ENCODE measurements around the gene TVP23A.
"Not testable (repeated sequence)": the region's sequence is repeated elsewhere in the genome, so short reads cannot be mapped to it uniquely, and the experiment has no call there.

TVP23A gene

DNA sequence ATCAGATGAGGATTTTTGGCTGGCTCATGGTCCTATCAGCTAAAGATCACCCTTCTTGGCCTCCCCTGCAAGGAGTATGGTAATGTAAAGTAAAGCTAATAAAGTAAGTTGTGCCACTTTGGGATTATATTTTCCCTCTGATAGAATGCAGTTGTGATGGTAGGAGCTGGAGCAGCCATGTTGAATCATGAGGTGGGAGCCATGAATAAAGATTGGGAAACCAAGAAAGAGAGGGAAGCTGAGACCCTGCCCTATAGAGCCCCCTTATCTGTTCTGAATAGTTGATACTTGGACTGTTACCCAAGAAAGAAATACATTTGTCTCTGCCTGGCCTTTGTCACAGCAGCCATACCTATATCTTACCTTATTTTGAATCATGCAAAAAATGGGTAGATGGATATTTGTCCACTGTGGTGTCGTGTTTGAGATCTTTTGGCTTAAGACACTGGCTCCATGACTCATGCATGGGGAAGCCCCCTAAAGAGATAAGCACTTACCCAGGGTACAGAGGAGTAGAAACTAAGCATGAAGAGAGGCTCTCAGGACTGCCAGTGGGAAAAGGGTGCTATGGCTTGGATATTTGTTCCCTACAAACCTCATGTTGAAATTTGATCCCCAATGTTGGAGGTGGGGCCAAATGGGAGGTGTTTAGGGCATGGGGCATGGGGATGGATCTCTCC is 17.7 kb upstream of the TVP23A start:
- H3K4me3 ChIP-seq (ENCODE audit: low read depth, low read length): no peak overlapping the region

DNA sequence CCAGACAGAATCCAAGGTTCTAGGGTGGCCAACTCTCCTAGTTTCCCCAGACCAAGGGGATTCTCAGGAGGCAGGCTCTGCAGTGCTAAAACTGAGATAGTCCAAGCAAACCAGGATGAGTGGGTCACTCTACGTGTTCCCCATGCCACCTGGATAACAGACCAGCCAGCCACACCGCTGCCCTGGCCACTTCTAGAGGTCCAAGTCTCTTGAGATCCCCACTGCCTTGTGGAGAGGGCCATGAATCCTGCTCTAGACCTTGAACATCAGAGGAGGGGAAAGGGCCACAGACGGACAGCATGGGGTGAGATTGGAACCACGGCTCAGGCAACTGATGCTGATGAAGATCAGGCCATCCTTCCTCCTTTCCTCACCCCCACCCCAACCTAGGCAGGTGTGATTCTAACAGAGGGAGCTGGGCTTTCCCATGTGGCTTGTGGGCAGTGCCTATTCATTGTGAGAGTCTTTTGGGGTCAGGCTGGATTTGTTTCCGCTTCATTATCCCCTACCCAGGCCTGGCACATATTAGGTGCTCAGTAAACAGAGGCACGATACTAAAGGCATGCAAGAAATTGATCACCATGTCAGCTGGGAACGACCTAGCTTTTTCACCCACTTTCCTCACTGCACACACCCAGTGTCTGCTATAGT is 16.8 kb upstream of the TVP23A start:
- H3K4me3 ChIP-seq (ENCODE audit: low read depth, low read length): no peak overlapping the region

DNA sequence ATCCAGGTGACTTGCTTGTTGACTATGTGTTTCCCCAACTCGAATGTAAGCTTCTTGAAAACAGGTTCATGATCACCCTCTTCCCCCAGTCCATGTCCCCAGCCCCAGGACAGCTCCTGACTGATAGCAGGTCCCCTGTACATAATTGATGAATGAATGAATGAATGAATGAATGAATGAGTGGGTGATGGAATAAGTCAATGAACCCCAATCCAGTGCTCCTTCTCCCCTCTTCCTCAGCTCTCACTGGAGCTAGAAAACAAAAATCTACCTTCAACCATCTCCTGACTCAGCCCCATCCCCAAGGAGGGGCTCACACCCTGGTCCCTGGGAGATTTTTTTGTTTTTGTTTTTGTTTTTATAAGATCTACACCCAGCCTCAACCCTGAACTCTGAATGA is 16.2 kb upstream of the TVP23A start:
- no peak overlapping the region for H3K4me3 ChIP-seq (ENCODE audit: low read depth, low read length)

DNA sequence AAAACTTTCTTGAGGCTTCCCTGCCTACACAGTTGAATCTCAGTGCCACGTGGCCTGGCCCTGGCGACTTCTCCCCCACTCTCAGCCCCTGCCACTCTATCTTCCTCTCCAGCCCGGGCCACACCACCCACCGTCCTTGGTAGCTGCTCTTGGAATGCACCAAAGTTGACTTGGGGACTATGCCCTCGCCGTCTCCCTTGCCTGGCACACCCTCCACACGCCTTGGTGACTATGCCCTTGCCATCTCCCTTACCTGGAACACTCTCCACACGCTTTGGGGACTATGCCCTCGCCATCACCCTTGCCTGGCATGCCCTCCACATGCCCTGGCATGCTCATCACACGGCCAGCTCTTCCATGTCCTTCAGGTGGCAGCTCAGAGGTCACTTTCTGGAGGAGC is 15.5 kb upstream of the TVP23A start:
- no peak overlapping the region for H3K4me3 ChIP-seq (ENCODE audit: low read depth, low read length)

DNA sequence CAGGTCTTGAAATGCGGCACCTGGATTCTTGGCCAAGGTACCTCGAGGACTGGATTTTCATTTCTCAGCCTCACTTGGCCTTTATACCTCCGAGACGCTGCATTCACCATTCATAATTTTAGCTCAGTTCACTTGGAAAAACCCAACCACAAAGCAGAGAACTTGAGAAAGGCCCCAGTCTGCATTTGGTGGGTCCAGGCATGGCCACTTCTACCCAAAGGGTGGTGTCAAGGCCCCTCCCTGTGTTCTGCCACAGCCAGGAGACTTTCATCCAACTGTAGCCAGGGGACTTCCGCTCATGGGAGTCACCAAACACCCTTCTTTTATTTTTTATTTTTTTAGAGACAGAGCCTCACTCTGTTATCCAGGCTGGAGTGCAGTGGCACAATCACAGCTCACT is 14.7 kb upstream of the TVP23A start:
- no peak overlapping the region for H3K4me3 ChIP-seq (ENCODE audit: low read depth, low read length)

DNA sequence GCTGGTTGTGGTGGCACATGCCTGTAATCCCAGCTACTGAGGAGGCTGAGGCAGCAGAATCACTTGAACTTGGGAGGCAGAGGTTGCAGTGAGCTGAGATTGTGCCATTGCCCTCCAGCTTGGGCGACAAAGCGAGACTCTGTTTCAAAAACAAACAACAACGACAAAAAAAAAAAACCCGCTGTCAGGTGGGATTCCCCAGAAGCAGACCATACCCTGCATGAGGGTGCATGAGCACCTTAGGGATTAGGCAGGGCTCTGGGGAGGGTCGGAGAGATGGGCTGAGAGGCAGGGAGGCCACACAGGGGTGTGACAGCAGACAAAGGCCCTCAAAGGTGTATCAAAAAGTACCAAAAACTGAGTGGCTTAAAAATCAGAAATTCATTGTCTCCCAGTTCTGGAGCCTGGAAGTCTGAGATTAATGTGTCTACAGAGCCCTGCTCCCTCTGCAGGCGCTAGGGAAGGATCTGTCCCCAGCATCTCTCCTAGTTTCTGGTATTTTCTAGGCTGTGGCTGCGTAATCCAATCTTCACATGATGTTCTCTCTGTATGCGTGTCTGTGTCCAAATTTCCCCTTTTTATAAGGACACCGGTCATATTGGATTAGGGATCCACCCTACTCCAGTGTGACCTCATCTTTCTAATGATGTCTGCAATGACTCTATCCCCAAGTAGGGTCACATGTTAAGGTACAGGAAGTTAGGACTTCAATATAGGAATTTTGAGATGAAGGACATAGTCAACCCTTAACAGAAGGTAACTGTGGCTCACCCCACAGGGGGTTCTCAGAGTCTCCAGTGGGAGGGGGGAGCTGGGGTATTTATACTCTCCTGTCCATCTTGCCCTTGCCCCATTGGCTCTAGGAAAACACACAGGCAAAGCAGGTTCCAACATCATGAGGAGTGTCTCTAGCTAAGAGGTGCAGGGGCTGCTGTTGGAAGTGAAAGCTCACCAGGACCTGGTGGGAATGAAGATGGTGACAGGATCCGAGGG is 13.6 kb upstream of the TVP23A start:
- no peak overlapping the region for H3K4me3 ChIP-seq (ENCODE audit: low read depth, low read length)

DNA sequence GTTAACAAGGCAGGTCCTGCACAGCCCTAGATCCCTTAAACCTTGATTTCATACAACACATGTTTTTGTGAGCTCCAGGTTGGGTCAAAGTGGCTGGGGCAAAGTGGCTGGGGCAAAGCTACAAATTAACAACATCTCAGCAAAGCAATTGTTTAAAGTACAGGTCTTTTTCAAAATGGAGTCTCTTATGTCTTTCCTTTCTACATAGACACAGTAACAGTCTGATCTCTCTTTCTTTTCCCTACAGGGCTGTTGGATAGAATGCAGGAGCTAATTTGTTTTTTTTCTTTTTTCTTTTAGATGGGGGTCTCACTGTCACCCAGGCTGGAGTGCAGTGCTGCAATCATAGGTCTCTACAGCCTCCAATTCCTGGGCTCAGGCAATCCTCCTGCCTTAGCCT is 11.6 kb upstream of the TVP23A start:
- H3K4me3 ChIP-seq (ENCODE audit: low read depth, low read length): not testable (repeated sequence)

DNA sequence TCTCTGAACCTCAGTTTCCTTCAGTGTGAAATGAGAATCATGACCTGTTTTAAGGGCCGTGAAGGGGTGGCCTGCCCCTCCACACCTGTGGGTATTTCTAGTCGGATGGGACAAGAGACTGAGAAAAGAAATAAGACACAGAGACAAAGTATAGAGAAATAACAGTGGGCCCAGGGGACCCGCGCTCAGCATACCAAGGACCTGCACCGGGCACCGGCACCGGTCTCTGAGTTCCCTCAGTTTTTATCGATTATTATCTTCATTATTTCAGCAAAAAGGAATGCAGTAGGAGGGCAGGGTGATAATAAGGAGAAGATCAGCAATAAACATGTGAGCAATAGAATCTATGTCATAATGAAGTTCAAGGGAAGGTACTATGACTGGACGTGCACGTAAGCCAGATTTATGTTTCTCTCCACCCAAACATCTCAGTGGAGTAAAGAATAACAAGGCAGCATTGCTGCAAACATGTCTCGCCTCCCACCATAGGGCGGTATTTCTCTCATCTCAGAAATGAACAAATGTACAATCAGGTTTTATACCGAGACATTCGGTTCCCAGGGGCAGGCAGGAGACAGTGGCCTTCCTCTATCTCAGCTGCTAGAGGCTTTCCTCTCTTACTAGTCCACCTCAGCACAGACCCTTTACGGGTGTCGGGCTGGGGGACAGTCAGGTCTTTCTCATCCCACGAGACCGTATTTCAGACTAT is 10.9 kb upstream of the TVP23A start:
- H3K4me3 ChIP-seq (ENCODE audit: low read depth, low read length): not testable (repeated sequence)

DNA sequence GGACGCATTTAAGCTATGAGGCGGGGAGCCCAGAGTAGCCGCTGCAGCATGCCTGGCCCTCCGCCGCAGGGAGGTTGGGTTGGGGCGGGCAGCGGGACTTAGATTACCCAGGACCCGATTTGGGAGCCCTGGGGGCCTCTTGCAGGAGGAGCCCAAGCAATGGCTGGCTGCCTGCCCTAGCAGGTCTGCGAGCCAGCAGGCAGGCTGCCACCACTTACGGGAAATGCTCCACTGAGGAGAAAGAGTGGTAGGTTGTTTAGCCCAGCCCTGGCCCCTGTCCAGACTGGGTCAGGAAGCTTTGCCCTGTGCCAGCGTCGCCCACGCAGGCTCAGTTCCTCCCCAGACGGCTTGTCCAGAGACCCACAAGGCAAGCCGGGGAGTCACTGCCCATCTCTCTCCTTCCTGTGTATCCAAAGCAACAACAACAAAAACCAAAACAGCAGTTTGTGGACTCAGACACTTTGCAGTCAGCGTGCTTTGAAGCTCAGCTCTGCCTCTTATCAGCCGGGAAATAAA is 10.3 kb upstream of the TVP23A start:
- H3K4me3 ChIP-seq (ENCODE audit: low read depth, low read length): no peak overlapping the region

DNA sequence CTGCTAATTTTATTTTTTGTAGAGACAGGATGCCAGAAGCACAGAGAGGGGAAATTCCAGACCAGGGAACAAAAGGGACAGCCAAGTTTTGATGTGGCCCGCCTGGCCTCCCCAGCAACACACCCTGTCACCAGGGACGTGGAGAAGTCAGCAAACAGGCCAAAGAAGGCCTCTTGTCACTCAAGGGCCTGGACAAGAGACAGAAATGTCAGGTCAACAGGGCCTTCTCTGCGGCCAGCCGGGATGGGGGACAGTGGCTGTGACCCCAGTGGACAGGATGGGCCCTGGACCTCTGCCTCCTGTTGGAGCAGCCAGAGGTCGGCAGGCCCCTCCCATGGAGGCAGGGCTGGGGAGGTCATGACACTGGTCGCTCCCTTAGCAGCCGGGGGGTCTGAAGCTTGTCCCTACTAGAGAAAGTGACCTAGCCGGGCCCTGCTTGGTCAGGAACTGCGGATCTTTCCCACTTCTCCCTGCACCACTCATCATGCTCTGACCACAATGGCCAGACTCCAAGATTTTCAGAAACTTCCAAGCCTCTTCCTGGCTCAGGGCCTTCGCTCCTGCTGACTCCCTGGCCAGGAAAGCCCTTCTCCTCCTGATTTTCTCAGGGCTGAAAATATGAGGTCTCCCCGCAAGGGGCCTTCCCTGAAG is 9.2 kb upstream of the TVP23A start:
- no peak overlapping the region for H3K4me3 ChIP-seq (ENCODE audit: low read depth, low read length)

DNA sequence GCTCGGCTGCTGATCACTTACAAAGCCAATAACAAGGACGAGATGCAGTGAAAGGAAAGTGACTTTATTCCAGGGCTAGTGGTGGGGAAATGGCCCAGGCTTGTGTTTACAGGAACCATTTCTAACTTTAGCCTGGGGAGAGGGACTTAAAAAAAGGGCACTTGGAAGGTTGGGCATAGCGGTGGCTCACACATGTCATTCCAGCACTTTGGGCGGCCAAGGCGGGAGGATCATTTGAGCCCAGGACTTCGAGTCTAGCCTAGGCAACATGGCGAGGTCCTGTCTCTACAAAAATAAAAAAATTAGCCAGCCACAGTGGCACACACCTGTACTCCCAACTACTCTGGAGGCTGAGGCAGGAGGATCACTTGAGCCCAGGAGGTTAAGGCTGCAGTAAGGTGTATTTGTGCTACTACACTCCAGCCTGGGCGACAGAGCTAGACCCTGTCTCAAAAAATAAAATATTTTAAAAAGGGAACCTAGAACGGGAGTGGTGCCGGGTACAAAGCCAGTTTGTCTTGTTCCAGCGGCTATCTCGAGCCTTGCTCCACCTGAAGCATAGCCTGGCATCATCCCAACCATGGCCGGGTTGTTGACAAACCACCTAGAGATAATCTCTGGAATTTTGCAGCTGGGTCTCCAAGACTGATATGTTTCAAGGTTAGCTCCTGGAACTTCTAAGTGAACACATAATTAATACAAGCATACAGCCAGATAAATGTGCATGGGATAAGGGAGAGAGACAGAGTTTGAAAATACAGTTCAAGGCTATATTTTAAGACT is 5.7 kb upstream of the TVP23A start:
- no peak overlapping the region for H3K4me3 ChIP-seq (ENCODE audit: low read depth, low read length)

DNA sequence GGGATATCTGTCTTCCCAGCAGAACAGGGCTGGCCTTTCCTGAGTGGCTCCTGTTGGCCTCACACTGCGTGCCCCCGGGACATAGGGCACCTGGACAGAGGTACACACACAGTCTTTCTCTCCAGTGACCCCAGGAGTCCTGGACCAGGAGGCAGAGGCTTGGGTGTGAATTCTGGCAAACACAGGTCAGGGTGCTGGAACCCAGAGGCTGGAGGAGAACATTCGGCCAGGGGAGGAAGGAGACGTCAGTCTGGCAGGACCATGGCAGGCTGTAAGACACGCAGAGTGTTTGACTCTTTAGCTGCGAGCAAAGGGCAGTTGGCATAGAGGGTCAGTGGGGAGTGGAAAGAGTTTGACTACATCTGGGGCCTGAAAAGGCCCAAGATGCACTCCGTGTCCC is 4.1 kb upstream of the TVP23A start:
- H3K4me3 ChIP-seq (ENCODE audit: low read depth, low read length): no peak overlapping the region

DNA sequence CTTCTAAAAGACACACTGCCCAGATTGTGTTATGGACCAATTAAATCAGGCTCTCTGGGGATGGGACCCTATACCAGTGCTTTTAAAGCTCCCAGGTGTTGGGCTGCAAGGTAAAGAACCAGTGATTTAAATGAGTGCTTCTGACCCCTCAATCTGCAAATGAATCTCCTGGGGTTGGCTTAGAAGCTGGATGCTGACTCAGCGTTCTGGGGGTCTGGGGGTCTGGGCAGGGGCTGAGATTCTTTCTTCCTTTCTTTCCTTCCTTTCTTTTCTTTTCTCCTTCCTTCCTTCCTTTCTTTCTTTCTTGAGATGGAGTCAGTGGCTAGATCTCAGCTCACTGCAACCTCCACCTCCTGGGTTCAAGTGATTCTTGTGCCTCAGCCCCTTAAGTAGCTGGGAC is 2.0 kb upstream of the TVP23A start:
- no peak overlapping the region for H3K4me3 ChIP-seq (ENCODE audit: low read depth, low read length)

DNA sequence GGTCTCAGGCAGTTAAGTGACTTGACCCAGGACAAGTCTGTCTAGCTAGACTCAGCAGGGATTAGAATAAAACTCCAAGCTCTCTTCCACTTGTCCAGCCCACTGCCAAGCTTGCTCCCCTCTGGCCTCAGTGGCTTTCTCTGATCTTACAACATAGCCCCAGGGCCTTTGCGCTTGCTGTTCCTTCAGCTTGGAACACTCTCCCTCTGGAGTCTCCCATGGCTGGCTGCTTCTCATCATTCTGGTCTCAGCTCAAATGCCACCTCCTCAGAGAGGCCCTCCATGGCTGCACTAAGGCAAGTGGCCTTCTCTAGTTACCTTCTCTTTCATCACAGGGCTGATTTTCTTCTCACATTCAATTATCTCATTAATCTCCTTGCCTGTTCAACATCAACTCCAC is 1.1 kb downstream of the TVP23A start:
- H3K4me3 ChIP-seq (ENCODE audit: low read depth, low read length): no peak overlapping the region

DNA sequence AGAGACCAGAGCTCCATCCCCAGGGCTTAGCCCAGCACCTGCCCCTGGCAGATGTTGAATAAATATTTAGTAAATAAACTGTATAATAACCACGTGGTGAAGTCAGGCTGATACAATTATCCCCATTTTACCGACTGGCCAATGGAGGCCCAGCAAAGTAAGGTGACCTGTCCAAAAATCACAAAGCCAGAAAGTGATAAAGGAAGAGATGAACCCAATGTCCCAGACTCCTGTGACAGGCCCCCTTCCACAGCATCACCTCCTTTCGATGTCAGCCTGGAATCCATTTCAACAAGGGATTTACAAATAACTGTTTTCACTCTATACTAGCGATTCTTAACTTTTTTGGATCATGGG is 5.5 kb downstream of the TVP23A start:
- H3K4me3 ChIP-seq (ENCODE audit: low read depth, low read length): no peak overlapping the region

DNA sequence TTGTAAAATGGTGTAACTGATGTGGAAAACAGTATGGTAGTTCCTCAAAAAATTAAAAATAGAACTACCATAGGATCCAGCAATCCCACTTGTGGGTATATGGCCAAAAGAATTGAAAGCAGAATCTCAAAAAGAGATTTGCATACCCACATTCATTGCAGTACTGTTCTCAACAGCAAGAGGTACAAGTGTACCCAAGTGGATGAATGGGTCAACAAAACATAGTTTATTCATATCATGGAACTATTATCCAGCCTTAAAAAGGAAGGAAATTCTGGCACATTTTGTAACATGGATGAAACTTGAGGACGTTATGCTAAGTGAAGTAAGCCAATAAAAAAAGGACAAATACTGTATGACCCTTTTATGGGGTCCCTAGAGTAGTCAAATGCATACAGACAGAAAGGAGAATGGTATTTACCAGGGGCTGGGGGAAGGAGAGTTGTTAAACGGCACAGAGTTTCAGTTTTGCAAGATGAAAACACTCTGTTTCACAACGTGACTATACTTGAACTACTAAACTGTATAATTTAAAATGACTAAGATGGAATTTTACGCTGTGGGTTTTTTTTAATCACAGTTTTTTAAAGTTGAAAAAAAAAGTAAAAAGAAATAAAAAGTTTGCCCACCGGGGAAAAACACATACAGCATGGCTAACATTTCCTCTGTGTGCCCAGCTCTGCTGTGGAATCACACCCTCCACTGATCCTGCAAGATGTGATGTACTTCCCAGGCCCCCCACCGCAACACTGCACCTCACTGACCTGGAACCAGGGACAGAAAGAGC is 6.1 kb downstream of the TVP23A start:
- H3K4me3 ChIP-seq (ENCODE audit: low read depth, low read length): no peak overlapping the region

DNA sequence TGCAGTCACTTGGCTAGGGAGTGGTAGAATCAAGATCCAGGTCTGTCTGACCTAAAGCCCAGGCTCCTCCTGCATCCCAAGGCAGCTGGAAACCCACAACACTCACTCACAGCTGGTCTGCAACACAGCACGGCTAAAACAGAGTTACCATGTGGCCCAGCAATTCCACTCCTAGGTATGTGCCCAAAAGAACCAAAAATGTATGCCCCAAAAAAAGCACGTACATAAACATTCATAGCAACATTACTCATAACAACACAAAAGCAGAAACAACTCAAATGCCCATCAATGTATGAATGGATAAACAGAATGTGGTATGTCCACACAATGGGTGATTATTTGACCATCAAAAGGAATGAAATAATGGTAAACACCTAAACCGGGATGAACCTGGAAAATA is 8.9 kb downstream of the TVP23A start:
- H3K4me3 ChIP-seq (ENCODE audit: low read depth, low read length): no peak overlapping the region

DNA sequence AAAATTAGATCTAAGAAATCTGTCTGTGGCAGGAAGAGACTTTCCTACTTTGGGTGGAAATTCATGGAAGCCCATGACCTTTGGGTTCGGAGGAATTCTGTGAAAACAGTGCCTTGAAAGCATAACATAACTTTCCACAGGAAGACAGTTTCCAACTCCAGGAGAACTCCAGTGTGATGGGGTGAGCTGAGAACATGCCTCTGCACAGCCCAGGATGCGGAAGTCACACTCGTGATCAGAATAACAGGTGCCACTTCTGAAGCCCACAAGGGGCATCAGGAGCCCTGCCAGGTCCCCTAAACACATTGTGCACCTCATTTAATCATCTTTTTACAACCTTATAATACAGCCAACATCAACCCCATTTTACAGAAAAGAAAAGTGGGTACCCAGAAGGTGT is 9.7 kb downstream of the TVP23A start:
- no peak overlapping the region for H3K4me3 ChIP-seq (ENCODE audit: low read depth, low read length)

DNA sequence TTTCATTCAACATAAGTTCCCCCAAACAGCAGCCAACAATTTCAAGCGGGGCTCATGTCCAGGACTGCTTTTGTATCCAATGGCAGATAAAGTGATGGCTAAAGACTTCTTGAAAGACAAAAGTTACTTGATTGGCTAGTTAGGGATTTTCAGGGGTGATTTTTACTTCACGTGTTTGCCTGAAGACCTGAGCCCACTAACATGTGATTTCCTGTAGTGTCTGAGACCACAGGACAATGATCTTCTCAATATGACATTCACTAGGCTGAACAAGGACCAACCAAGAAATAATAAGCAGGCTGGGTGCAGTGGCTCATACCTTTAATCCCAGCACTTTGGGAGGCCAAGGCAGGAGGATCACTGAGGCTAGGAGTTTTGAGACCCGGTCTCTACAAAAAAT is 10.4 kb downstream of the TVP23A start:
- no peak overlapping the region for H3K4me3 ChIP-seq (ENCODE audit: low read depth, low read length)
